ENCODE results near the gene APLP2. TPM values are rescaled to one million over a fixed set of nuclear protein-coding genes. Genes with fewer than 3 reads are reported as not detected.
"Not testable (repeated sequence)": the region's sequence is repeated elsewhere in the genome, so short reads cannot be mapped to it uniquely, and the experiment has no call there.

APLP2 gene
- total RNA-seq, 2 experiments from 2014 or later: 34.6 to 40.2 TPM

DNA sequence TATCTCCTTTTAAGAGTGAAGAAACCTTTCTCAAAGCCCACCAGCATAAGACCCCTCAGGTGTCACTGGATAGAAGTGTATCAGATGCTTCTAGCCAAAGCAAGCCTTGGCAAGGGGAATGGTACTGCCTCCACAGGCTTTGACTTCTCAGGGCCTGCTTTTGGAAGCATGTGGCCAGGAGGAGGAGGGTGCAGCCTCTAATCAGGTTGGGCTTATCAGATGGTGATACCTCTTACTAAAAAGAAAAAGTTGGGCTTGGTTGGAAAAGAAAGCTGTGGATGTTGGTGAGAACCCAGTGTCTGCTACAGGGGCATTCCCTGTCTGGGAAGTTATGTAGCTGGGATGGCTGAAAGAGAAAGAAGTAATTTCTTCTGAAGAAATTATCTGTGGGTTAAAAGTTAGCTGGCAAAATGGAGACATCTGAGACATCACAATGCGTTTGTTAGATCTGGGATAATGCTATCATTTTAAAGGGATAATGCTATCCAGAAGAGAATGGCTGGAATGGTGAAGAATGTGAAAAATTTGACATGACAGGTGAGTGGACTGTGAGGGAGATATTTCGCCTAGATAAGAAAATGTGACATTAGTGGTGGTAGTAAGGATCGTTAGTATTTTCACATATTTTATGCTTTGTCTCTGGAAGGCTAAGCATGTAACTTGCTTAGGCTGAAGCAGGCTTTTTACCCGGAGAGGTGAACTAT lies 7.2 kb downstream of the APLP2 start:
- no peak for DNase-seq
- H3K27me3 Mint-ChIP-seq: no peaks in the 10 kb centered on the region
- H3K4me1 Mint-ChIP-seq: peaks cover 12% of the 10 kb centered on the region
- no peaks in the 10 kb centered on the region for H3K9me3 Mint-ChIP-seq (ENCODE audit: low read depth)
- no peaks in the 10 kb centered on the region for H3K36me3 Mint-ChIP-seq (ENCODE audit: low read depth)
- H3K4me3 Mint-ChIP-seq: no peak overlapping the region
- ChIA-PET CTCF (interaction anchor here (1.0 kb wide), 2 partner anchors 38 to 55 kb away, joined by 3 read pairs; no protein-coding TSS in a partner anchor), POLR2A (no interaction called here)
- ATAC-seq: no peak
- H3K27ac Mint-ChIP-seq: no peak overlapping the region
- intact Hi-C loops (cut with DNase I, micrococcal nuclease): no loop called here

DNA sequence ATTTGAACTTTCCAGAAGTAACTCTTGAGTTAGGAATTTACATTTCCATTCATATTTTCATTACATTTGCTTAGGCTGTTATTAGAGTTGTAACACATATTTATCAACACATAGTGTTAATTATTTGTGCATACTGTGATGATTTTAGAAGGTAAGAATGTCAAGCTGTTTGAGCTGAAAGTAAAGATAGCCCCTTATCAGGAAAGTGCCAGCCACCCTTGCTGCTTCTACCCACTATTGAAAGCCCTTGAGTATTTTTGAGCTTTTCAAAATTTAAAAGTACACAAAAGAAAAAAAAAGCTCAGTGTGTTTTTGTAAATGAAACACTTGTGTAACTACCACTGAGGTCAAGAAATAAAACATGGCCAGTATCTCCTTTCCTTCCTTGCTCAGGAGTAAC lies 8.0 kb downstream of the APLP2 start:
- ChIA-PET CTCF (interaction anchor here (1.0 to 1.4 kb wide), 4 partner anchors 28 to 77 kb away, joined by 3 read pairs; no protein-coding TSS in a partner anchor), POLR2A (interaction anchor here (1.0 kb wide), 1 partner anchor 224 kb away, joined by 4 read pairs; no protein-coding TSS in a partner anchor)
- no peak for ATAC-seq
- Mint-ChIP-seq H3K27ac (no peak overlapping the region), H3K36me3 (ENCODE audit: low read depth) (peaks cover 3% of the 10 kb centered on the region), H3K4me3 (no peak overlapping the region), H3K9me3 (ENCODE audit: low read depth) (no peaks in the 10 kb centered on the region), H3K4me1 (peaks cover 7% of the 10 kb centered on the region), H3K27me3 (no peaks in the 10 kb centered on the region)
- no peak for DNase-seq
- intact Hi-C loops (cut with DNase I, micrococcal nuclease): no loop called here

DNA sequence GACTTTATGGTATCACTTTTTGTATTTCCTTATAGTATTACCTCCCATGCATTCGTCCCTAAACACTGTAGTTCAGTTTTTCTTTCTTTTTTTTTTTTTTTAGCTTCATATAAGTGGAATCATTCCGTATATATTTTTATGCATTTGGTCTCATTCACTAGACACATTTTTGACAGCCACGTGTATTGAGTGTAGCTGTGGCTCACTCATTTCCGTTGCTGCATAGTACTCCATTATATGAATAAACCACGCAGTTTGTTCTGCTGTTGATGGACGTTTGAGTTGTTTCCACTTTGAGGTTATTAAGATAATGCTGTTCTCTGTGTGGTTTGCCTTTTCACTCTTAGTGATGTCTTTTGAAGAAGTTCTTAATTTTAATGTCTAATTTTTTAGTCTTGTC lies 8.4 kb downstream of the APLP2 start:
- Mint-ChIP-seq H3K36me3 (ENCODE audit: low read depth) (peaks cover 3% of the 10 kb centered on the region), H3K4me1 (peaks cover 7% of the 10 kb centered on the region), H3K27ac (no peak overlapping the region), H3K9me3 (ENCODE audit: low read depth) (no peaks in the 10 kb centered on the region), H3K4me3 (no peak overlapping the region), H3K27me3 (no peaks in the 10 kb centered on the region)
- intact Hi-C loops (cut with DNase I, micrococcal nuclease): no loop called here
- ATAC-seq: no peak
- ChIA-PET POLR2A (interaction anchor here (0.6 to 1.0 kb wide), 2 partner anchors 64 to 224 kb away, joined by 3 to 4 read pairs; no protein-coding TSS in a partner anchor), CTCF (interaction anchor here (0.6 to 1.4 kb wide), 4 partner anchors 28 to 77 kb away, joined by 3 read pairs; no protein-coding TSS in a partner anchor)
- DNase-seq: no peak

DNA sequence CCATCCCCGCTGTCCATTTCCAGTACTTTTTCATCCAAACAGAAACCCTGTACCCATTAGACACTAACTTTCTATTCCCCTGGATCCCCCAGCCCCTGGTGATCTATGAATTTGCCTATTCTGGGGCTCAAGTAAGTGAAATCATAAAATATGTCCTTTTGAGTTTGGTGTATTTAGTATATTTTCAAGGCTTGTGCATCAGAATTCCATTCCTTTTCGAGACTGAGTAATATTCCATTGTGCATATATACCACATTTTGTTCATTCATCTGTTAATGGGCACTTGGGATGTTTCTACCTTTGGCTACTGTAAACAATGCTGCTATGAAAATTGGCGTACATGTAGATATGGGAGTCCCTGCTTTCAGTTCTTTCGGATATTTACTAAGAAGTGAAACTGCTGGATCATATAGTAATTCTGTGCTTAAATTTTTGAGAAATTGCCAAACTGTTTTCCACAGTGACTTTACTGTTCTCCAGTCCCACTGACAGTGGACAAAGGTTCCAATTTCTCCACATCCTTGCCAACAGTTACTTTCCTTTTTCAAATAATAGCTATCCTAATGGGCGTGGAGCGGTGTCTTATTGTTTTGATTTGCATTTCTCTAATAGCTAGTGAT lies 16.1 kb downstream of the APLP2 start:
- peaks cover 6% of the 10 kb centered on the region for H3K4me1 Mint-ChIP-seq
- ChIA-PET POLR2A (no interaction called here), CTCF (interaction anchor here (0.8 to 1.0 kb wide), 2 partner anchors 15 to 46 kb away, joined by 3 read pairs; no protein-coding TSS in a partner anchor)
- no peak overlapping the region for H3K4me3 Mint-ChIP-seq
- intact Hi-C loops (cut with DNase I, micrococcal nuclease): no loop called here
- DNase-seq: no peak
- H3K36me3 Mint-ChIP-seq (ENCODE audit: low read depth): peaks cover 3% of the 10 kb centered on the region
- ATAC-seq: no peak
- no peaks in the 10 kb centered on the region for H3K27me3 Mint-ChIP-seq
- no peaks in the 10 kb centered on the region for H3K9me3 Mint-ChIP-seq (ENCODE audit: low read depth)
- no peak overlapping the region for H3K27ac Mint-ChIP-seq

DNA sequence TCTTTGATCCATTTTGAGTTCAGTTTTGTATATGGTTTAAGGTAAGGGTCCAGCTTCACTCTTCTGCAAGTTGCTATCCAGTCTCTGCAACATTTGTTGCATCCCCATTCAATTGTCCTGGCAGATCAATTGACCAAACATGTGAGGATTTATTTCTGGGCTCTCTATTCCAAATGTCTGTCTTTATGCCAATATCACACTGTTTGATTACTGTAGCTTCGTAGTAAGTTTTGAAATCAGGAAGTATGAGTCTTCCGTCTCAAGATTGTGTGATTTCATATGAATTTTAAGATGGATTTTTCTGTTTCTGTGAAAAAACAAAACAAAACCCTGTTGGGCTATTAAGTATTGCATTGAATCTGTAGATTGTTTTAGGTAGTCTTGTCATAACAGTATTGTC lies 17.0 kb downstream of the APLP2 start:
- CTCF ChIA-PET: interaction anchor here (0.6 to 1.0 kb wide), 3 partner anchors 15 to 116 kb away, joined by 3 read pairs; no protein-coding TSS in a partner anchor
- POLR2A ChIA-PET: interaction anchor here (0.7 kb wide), 1 partner anchor 15 kb away, joined by 7 read pairs; no protein-coding TSS in a partner anchor
- H3K4me1 Mint-ChIP-seq: peaks cover 6% of the 10 kb centered on the region
- ATAC-seq (no peak), DNase-seq (no peak)
- H3K4me3 Mint-ChIP-seq: no peak overlapping the region
- H3K27ac Mint-ChIP-seq: no peak overlapping the region
- H3K9me3 Mint-ChIP-seq (ENCODE audit: low read depth): no peaks in the 10 kb centered on the region
- H3K36me3 Mint-ChIP-seq (ENCODE audit: low read depth): peaks cover 3% of the 10 kb centered on the region
- intact Hi-C loops (cut with DNase I, micrococcal nuclease): no loop called here
- H3K27me3 Mint-ChIP-seq: no peaks in the 10 kb centered on the region

DNA sequence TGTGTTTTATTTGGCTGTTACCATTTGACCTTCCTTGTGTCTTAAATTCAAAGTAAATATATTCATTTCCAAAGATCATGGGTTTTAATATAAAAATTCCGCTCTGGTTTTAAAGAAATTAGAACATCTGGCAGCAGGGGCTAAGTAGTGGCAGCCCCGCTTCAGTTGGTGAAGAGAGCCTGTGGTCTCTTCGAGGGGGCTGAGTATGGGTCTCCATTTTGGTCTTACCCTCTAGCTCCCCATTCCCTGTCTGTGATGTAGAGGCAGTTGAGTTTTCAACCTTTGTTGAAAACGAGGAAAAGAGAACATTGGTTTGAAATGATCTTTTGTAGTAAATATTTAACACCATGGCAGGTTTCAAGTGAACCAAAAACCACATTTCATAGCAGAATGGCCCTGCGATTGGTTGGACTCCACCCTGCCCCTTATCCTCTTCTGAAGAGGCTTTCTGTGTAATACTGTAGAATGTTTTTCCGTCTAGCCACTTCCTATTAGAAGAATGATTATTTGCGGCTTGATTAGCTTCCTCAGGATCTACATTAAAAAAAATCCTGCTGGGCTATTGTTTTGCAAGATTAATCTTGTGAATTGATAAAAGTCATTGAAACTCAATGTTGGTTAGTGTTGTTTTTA lies 17.7 kb downstream of the APLP2 start:
- H3K4me1 Mint-ChIP-seq: peaks cover 6% of the 10 kb centered on the region
- intact Hi-C loops (cut with DNase I, micrococcal nuclease): no loop called here
- H3K27me3 Mint-ChIP-seq: no peaks in the 10 kb centered on the region
- peaks cover 1% of the 10 kb centered on the region for H3K36me3 Mint-ChIP-seq (ENCODE audit: low read depth)
- no peak for DNase-seq
- ATAC-seq: no peak
- ChIA-PET POLR2A (no interaction called here), CTCF (no interaction called here)
- no peak overlapping the region for H3K27ac Mint-ChIP-seq
- H3K4me3 Mint-ChIP-seq: no peak overlapping the region
- no peaks in the 10 kb centered on the region for H3K9me3 Mint-ChIP-seq (ENCODE audit: low read depth)

DNA sequence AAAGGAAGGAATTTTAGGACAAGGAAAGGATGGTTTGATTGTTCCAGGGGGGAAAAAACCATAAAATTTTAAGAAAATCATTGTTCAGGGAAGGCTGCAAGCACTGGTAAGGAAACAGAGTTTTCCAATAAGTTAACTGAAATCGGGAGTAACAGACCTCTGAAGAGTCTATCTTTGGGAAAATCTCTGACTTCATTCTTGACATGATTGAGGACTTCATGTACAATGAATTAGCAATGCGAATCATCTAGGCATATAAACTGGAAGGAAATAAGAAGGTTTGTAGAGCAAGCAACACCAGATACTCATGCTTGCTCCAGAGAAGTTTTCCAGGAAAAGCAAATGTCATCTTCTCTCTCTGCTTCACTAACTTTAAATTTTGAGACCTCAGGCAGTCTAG lies 18.5 kb downstream of the APLP2 start:
- no peak for ATAC-seq
- Mint-ChIP-seq H3K4me1 (peaks cover 6% of the 10 kb centered on the region), H3K36me3 (ENCODE audit: low read depth) (no peaks in the 10 kb centered on the region), H3K9me3 (ENCODE audit: low read depth) (no peaks in the 10 kb centered on the region), H3K27me3 (no peaks in the 10 kb centered on the region), H3K27ac (no peak overlapping the region), H3K4me3 (no peak overlapping the region)
- DNase-seq: no peak
- intact Hi-C loops (cut with DNase I, micrococcal nuclease): no loop called here
- POLR2A ChIA-PET: no interaction called here
- CTCF ChIA-PET: interaction anchor here (1.0 kb wide), 1 partner anchor 190 kb away, joined by 3 read pairs; no protein-coding TSS in a partner anchor

DNA sequence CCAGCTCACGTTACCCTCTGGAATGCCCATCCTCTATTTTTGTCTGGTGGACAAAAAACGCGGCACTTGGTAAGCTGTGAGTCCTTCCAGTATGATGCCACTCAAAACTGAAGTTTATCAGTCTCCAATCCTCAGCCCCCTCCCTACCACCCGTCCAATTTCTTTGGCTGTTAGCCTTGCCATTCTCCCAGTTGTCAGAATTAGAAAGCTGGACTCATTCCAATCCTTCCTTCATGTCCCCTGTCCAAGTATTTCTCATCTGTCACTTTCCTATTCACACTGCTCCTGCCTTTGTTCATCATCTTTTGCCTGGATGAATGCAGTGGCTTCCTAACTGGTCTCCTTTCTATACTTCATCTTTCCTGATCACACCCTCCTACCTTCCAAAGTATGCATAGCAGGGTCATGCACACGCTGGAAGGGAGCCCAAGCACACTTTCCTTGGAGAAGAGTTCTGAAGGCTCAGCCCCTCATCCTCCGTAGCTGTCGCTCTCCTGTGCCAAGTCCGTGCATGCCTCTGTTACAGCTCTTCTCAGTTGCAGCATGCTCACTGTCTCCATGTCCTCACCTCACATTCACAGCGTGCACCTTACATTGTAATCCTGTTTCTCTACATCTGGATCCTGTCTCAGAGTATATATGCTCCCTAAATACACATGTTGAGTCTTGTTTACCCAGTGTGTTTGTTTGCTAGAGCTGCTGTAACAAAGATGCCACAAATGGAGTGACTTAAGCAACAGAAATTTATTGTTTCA lies 19.4 kb downstream of the APLP2 start:
- intact Hi-C loops (cut with DNase I, micrococcal nuclease): no loop called here
- H3K27ac Mint-ChIP-seq: no peak overlapping the region
- no peaks in the 10 kb centered on the region for H3K36me3 Mint-ChIP-seq (ENCODE audit: low read depth)
- H3K4me1 Mint-ChIP-seq: peaks cover 6% of the 10 kb centered on the region
- H3K9me3 Mint-ChIP-seq (ENCODE audit: low read depth): no peaks in the 10 kb centered on the region
- ATAC-seq (no peak), DNase-seq (no peak)
- CTCF ChIA-PET: interaction anchor here (1.0 kb wide), 1 partner anchor 189 kb away, joined by 3 read pairs; no protein-coding TSS in a partner anchor
- POLR2A ChIA-PET: no interaction called here
- H3K4me3 Mint-ChIP-seq: no peak overlapping the region
- no peaks in the 10 kb centered on the region for H3K27me3 Mint-ChIP-seq

DNA sequence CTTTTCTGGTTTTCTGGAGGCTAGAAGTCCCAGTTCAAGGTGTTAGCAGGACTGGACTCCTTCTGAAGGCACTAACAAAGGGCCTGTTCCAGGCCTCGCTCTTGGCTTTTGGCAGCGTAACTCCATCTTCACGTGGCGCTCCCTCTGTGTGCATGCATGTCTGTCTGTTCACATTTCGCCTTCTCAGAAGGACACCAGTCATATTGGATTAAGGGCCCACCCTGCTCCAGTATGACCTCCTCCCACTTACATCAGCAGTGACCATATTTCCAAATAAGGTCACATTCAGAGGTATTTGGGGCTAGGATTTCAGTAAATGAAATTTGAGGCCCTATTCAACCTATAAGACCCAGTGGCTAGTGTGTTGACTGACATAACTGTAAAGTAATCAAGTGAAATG lies 20.0 kb downstream of the APLP2 start:
- no peaks in the 10 kb centered on the region for H3K27me3 Mint-ChIP-seq
- no peak for ATAC-seq
- DNase-seq: no peak
- intact Hi-C loops (cut with DNase I, micrococcal nuclease): no loop called here
- CTCF ChIA-PET: no interaction called here
- no peak overlapping the region for H3K27ac Mint-ChIP-seq
- POLR2A ChIA-PET: no interaction called here
- no peaks in the 10 kb centered on the region for H3K36me3 Mint-ChIP-seq (ENCODE audit: low read depth)
- H3K4me3 Mint-ChIP-seq: no peak overlapping the region
- H3K9me3 Mint-ChIP-seq (ENCODE audit: low read depth): no peaks in the 10 kb centered on the region
- peaks cover 8% of the 10 kb centered on the region for H3K4me1 Mint-ChIP-seq

DNA sequence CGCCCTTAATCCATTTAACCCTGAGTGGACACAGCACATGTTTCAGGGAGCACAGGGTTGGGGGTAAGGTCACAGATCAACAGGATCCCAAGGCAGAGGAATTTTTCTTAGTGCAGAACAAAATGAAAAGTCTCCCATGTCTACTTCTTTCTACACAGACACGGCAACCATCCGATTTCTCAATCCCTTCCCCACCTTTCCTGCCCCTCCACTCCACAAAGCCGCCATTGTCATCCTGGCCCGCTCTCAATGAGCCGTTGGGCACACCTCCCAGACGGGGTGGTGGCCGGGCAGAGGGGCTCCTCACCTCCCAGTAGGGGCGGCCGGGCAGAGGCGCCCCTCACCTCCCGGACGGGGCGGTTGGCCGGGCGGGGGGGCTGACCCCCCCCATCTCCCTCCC lies 20.8 kb downstream of the APLP2 start:
- H3K4me3 Mint-ChIP-seq; DNase-seq; H3K27me3 Mint-ChIP-seq; ATAC-seq; H3K9me3 Mint-ChIP-seq (ENCODE audit: low read depth); H3K36me3 Mint-ChIP-seq (ENCODE audit: low read depth); H3K27ac Mint-ChIP-seq; POLR2A ChIA-PET; intact Hi-C loops (cut with DNase I, micrococcal nuclease); CTCF ChIA-PET: not testable (repeated sequence)
- H3K4me1 Mint-ChIP-seq: peaks cover 11% of the 10 kb centered on the region

DNA sequence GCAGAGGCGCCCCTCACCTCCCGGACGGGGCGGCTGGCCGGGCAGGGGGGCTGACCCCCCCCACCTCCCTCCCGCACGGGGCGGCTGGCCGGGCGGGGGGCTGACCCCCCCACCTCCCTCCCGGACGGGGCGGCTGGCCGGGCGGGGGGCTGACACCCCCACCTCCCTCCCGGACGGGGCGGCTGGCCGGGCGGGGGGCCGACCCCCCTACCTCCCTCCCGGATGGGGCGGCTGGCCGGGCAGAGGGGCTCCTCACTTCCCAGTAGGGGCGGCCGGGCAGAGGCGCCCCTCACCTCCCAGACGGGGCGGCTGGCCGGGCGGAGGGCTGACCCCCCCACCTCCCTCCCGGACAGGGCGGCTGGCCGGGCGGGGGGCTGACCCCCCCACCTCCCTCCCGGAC lies 21.5 kb downstream of the APLP2 start:
- H3K4me3 Mint-ChIP-seq; ATAC-seq; CTCF ChIA-PET; intact Hi-C loops (cut with DNase I, micrococcal nuclease); H3K27me3 Mint-ChIP-seq; H3K36me3 Mint-ChIP-seq (ENCODE audit: low read depth); DNase-seq; H3K27ac Mint-ChIP-seq; H3K9me3 Mint-ChIP-seq (ENCODE audit: low read depth); POLR2A ChIA-PET: not testable (repeated sequence)
- peaks cover 11% of the 10 kb centered on the region for H3K4me1 Mint-ChIP-seq

Data from activated CD4-positive, alpha-beta T cell treated with anti-CD3 and anti-CD28 coated beads for 36 hours (primary cell).